DMS153 treated with DMSO at 0.1 percent for 48 hours (cell line): ENCODE results near the gene NKAPD1.
"Not testable (repeated sequence)": the region's sequence is repeated elsewhere in the genome, so short reads cannot be mapped to it uniquely, and the experiment has no call there.

Experiments used
- DNase-seq: peaks from one replicate; lab custom pipeline; 2025; ENCODE audit not compliant: unreplicated experiment; lab: John Stamatoyannopoulos, UW

NKAPD1 gene

GRCh38 chr11:112085822-112086421 lies 11.8 kb downstream of the NKAPD1 start:
- DNase-seq = peak; percentile 39

- DNase-seq = peak; percentile 95
These were observed 12.5 kb downstream of the NKAPD1 start, which contains the start of the genes SDHD and TIMM8B for GRCh38 chr11:112086422-112087191. SDHD (plus strand) TSS chr11:112086873; CDS start chr11:112086908, 35 bp downstream. TIMM8B (minus strand) TSS chr11:112086756; CDS start chr11:112086723, 33 bp downstream.

GRCh38 chr11:112087212-112087611 lies 13.1 kb downstream of the NKAPD1 start:
- DNase-seq = no peak

- DNase-seq = not testable (repeated sequence)
These were observed 21.2 kb downstream of the NKAPD1 start for GRCh38 chr11:112095302-112095701.

GRCh38 chr11:112096194-112096593 lies 22.1 kb downstream of the NKAPD1 start:
- no peak for DNase-seq

GRCh38 chr11:112097734-112098528 lies 23.8 kb downstream of the NKAPD1 start:
- DNase-seq = no peak

- DNase-seq = no peak
These were observed 26.4 kb downstream of the NKAPD1 start for GRCh38 chr11:112100462-112100861.

- DNase-seq = no peak
These were observed 29.3 kb downstream of the NKAPD1 start for GRCh38 chr11:112103446-112103845.

- no peak for DNase-seq
These were observed 32.0 kb downstream of the NKAPD1 start for GRCh38 chr11:112106070-112106469.

- peak; percentile 72 for DNase-seq
These were observed 39.7 kb downstream of the NKAPD1 start for GRCh38 chr11:112113539-112114457.

GRCh38 chr11:112114460-112114859 lies 40.4 kb downstream of the NKAPD1 start:
- no peak for DNase-seq

- DNase-seq = no peak
These were observed 41.3 kb downstream of the NKAPD1 start for GRCh38 chr11:112115386-112115785.

GRCh38 chr11:112118176-112118575 lies 44.1 kb downstream of the NKAPD1 start:
- no peak for DNase-seq

GRCh38 chr11:112121981-112122615 lies 48.0 kb downstream of the NKAPD1 start:
- DNase-seq = no peak

GRCh38 chr11:112123129-112123528 lies 49.0 kb downstream of the NKAPD1 start:
- no peak for DNase-seq

GRCh38 chr11:112127056-112127455 lies 53.0 kb downstream of the NKAPD1 start:
- DNase-seq = no peak

GRCh38 chr11:112128483-112129121 lies 54.5 kb downstream of the NKAPD1 start:
- DNase-seq = peak; percentile 90

GRCh38 chr11:112129656-112130055 lies 55.6 kb downstream of the NKAPD1 start:
- no peak for DNase-seq

GRCh38 chr11:112132737-112133136 lies 58.6 kb downstream of the NKAPD1 start:
- DNase-seq = no peak

GRCh38 chr11:112134473-112134872 lies 60.4 kb downstream of the NKAPD1 start:
- DNase-seq = no peak
